HEK293 (cell line): Measurements from ENCODE around the gene STAC2.

Source experiments
- CTCF ChIA-PET: fragments of 350-600 bp; formaldehyde crosslinking; extraction: SDS; loops from one replicate; lab custom pipeline; 2021; ENCODE audit warnings: antibody characterized with exemption; lab: Yijun Ruan, JAX
- POLR2A ChIA-PET: fragments of 300-600 bp; formaldehyde crosslinking; extraction: SDS; loops from one replicate; lab custom pipeline; 2020; ENCODE audit warnings: antibody characterized with exemption, inconsistent platforms; lab: Yijun Ruan, JAX
- H3K27ac ChIP-seq: fragments of 200-500 bp; sonication (Bioruptor generic); 2 replicates; pipeline ENCODE4 v1.5.1; 2014; ENCODE audit warnings: low read depth, low read length, control low read depth, inconsistent platforms; ENCODE audit errors: extremely low read depth
- H3K36me3 ChIP-seq, 2 experiments: fragments of 200-500 bp in 1 of 2; sonication (Bioruptor generic) in 1 of 2; 1 replicate in 1 of 2; 2 replicates in 1 of 2; pipeline ENCODE4 v1.5.1; 2014 to 2017; ENCODE audit warnings: inconsistent platforms in 2 of 2, low read length in 2 of 2; ENCODE audit not compliant: control insufficient read depth in 2 of 2, insufficient read depth in 1 of 2
- H3K4me1 ChIP-seq: fragments of 200-500 bp; sonication (Bioruptor generic); 2 replicates; pipeline ENCODE4 v1.5.1; 2014; ENCODE audit warnings: mild to moderate bottlenecking, low read length, inconsistent platforms; ENCODE audit not compliant: control insufficient read depth, insufficient read depth
- H3K4me3 ChIP-seq: 2 replicates; pipeline ENCODE4 v1.5.1; 2011; ENCODE audit warnings: low read depth, mild to moderate bottlenecking, control low read depth, low read length, moderate library complexity
- H3K9me3 ChIP-seq: fragments of 200-500 bp; sonication (Bioruptor generic); 2 replicates; pipeline ENCODE4 v1.5.1; 2014; ENCODE audit warnings: low read depth, low read length, inconsistent platforms; ENCODE audit not compliant: control insufficient read depth, insufficient read depth
- EGR2 ChIP-seq: fragments of 450-650 bp; formaldehyde crosslinking; IDR thresholded peaks from 2 replicates; pipeline ENCODE4 v1.5.1; 2016; ENCODE audit warnings: low read depth, missing biosample characterization, missing genetic modification characterization
- GLI2 ChIP-seq: fragments of 450-650 bp; formaldehyde crosslinking; IDR thresholded peaks from 2 replicates; pipeline ENCODE4; 2017; ENCODE audit warnings: missing biosample characterization, missing genetic modification characterization, low read depth, borderline replicate concordance
- HOXD13 ChIP-seq: sonication (generic); formaldehyde crosslinking; IDR thresholded peaks from 2 replicates; pipeline ENCODE4 v1.8.0; 2022; ENCODE audit warnings: missing genetic modification reagents, borderline replicate concordance
- INSM2 ChIP-seq: fragments of 450-650 bp; formaldehyde crosslinking; IDR thresholded peaks from 2 replicates; pipeline ENCODE4 v1.5.1; 2016; ENCODE audit warnings: missing biosample characterization, missing genetic modification characterization
- KLF9 ChIP-seq: fragments of 450-650 bp; formaldehyde crosslinking; IDR thresholded peaks from 2 replicates; pipeline ENCODE4 v1.5.1; 2016; ENCODE audit warnings: missing biosample characterization, missing genetic modification characterization, low read depth
- PRDM4 ChIP-seq: fragments of 450-650 bp; formaldehyde crosslinking; IDR thresholded peaks from 2 replicates; pipeline ENCODE4 v1.5.1; 2017; ENCODE audit warnings: missing biosample characterization, missing genetic modification characterization
- ZBTB17 ChIP-seq: fragments of 450-650 bp; formaldehyde crosslinking; IDR thresholded peaks from 2 replicates; pipeline ENCODE4 v1.5.1; 2016; ENCODE audit warnings: missing biosample characterization, missing genetic modification characterization
- ZEB2 ChIP-seq: fragments of 450-650 bp; formaldehyde crosslinking; IDR thresholded peaks from 2 replicates; pipeline ENCODE4 v1.5.1; 2016; ENCODE audit warnings: missing biosample characterization, missing genetic modification characterization
- ZNF138 ChIP-seq: fragments of 450-650 bp; formaldehyde crosslinking; IDR thresholded peaks from 2 replicates; pipeline ENCODE4 v1.5.1; 2016; ENCODE audit warnings: missing biosample characterization, missing genetic modification characterization, borderline replicate concordance
- ZNF24 ChIP-seq: fragments of 450-650 bp; formaldehyde crosslinking; IDR thresholded peaks from 2 replicates; pipeline ENCODE4 v1.5.1; 2016; ENCODE audit warnings: missing biosample characterization, missing genetic modification characterization
- ZNF248 ChIP-seq: fragments of 450-650 bp; formaldehyde crosslinking; IDR thresholded peaks from 2 replicates; pipeline ENCODE4 v1.5.1; 2017; ENCODE audit warnings: missing biosample characterization, missing genetic modification characterization
- ZNF354C ChIP-seq: fragments of 450-650 bp; formaldehyde crosslinking; IDR thresholded peaks from 2 replicates; pipeline ENCODE4 v1.5.1; 2016; ENCODE audit warnings: missing biosample characterization, missing genetic modification characterization, low read depth, borderline replicate concordance
- ZNF423 ChIP-seq: fragments of 450-650 bp; formaldehyde crosslinking; IDR thresholded peaks from 2 replicates; pipeline ENCODE4 v1.5.1; 2016; ENCODE audit warnings: missing biosample characterization, missing genetic modification characterization
- ZNF510 ChIP-seq: fragments of 450-650 bp; formaldehyde crosslinking; IDR thresholded peaks from 2 replicates; pipeline ENCODE4 v1.5.1; 2018; ENCODE audit warnings: mild to moderate bottlenecking, missing genetic modification characterization, missing biosample characterization; ENCODE audit not compliant: insufficient replicate concordance
- ZNF529 ChIP-seq: fragments of 450-650 bp; formaldehyde crosslinking; IDR thresholded peaks from 2 replicates; pipeline ENCODE4 v1.5.1; 2017; ENCODE audit warnings: missing genetic modification characterization, missing biosample characterization; ENCODE audit not compliant: insufficient replicate concordance
- ZNF629 ChIP-seq: fragments of 450-650 bp; formaldehyde crosslinking; IDR thresholded peaks from 2 replicates; pipeline ENCODE4 v1.5.1; 2017; ENCODE audit warnings: missing biosample characterization, missing genetic modification characterization
- ZNF701 ChIP-seq: fragments of 450-650 bp; formaldehyde crosslinking; IDR thresholded peaks from 2 replicates; pipeline ENCODE4 v1.5.1; 2016; ENCODE audit warnings: missing biosample characterization, missing genetic modification characterization
- ZSCAN18 ChIP-seq: fragments of 450-650 bp; formaldehyde crosslinking; IDR thresholded peaks from 2 replicates; pipeline ENCODE4 v1.5.1; 2016; ENCODE audit warnings: missing biosample characterization, missing genetic modification characterization
- ZSCAN23 ChIP-seq: fragments of 450-650 bp; formaldehyde crosslinking; IDR thresholded peaks from 2 replicates; pipeline ENCODE4 v1.5.1; 2016; ENCODE audit warnings: missing biosample characterization, missing genetic modification characterization
- TF ChIP-seq, protein P1 (sequence below): fragments of 450-650 bp; formaldehyde crosslinking; IDR thresholded peaks from 2 replicates; pipeline ENCODE4 v1.5.1; 2016; ENCODE audit warnings: missing biosample characterization, missing genetic modification characterization
- TF ChIP-seq, protein P2 (sequence below): fragments of 450-650 bp; formaldehyde crosslinking; IDR thresholded peaks from 2 replicates; pipeline ENCODE4 v1.5.1; 2016; ENCODE audit warnings: missing biosample characterization, missing genetic modification characterization

STAC2 gene

GRCh38 chr17:39208893-39209292, 16.9 kb downstream of the STAC2 start (continued):
- TF ChIP-seq ZNF354C (tag by site-specific recombination) (no peak), PRDM4 (tag by site-specific recombination) (no peak), ZNF701 (no peak), HOXD13 (CRISPR knock-in tag) (no peak), ZNF138 (tag by site-specific recombination) (no peak), INSM2 (tag by site-specific recombination) (no peak), GLI2 (tag by site-specific recombination) (no peak), ZNF24 (tag by site-specific recombination) (no peak), ZNF248 (tag by site-specific recombination) (no peak), ZNF529 (tag by site-specific recombination) (no peak), ZNF423 (tag by site-specific recombination) (peak; percentile 46; the same call in 1 of the 2 replicates), ZNF629 (tag by site-specific recombination) (no peak), EGR2 (tag by site-specific recombination) (no peak), KLF9 (tag by site-specific recombination) (no peak), ZEB2 (tag by site-specific recombination) (no peak), ZNF510 (tag by site-specific recombination) (no peak), ZSCAN18 (tag by site-specific recombination) (no peak)
- TF ChIP-seq, protein P1, sequence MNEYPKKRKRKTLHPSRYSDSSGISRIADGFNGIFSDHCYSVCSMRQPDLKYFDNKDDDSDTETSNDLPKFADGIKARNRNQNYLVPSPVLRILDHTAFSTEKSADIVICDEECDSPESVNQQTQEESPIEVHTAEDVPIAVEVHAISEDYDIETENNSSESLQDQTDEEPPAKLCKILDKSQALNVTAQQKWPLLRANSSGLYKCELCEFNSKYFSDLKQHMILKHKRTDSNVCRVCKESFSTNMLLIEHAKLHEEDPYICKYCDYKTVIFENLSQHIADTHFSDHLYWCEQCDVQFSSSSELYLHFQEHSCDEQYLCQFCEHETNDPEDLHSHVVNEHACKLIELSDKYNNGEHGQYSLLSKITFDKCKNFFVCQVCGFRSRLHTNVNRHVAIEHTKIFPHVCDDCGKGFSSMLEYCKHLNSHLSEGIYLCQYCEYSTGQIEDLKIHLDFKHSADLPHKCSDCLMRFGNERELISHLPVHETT (tag by site-specific recombination) = no peak
- TF ChIP-seq, protein P2, sequence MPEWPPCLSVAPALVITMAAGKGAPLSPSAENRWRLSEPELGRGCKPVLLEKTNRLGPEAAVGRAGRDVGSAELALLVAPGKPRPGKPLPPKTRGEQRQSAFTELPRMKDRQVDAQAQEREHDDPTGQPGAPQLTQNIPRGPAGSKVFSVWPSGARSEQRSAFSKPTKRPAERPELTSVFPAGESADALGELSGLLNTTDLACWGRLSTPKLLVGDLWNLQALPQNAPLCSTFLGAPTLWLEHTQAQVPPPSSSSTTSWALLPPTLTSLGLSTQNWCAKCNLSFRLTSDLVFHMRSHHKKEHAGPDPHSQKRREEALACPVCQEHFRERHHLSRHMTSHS (tag by site-specific recombination) = no peak

GRCh38 chr17:39208136-39208535, 17.6 kb downstream of the STAC2 start:
- H3K9me3 ChIP-seq = no peaks in the 10 kb centered on the region
- ChIA-PET CTCF (interaction anchor here (0.6 to 18.9 kb wide), 11 partner anchors 15 to 414 kb away, joined by 3 to 733 read pairs (median 5); no protein-coding TSS in a partner anchor), POLR2A (interaction anchor here (4.7 to 5.4 kb wide), 2 partner anchors 29 to 37 kb away, joined by 47 to 72 read pairs; no protein-coding TSS in a partner anchor)
- TF ChIP-seq ZBTB17 (tag by site-specific recombination) (0 out of 2 replicates have a peak, but pooled peaks have one; percentile 9), ZSCAN23 (tag by site-specific recombination) (no peak)
- H3K27ac ChIP-seq = no peak overlapping the region
- no peak overlapping the region for H3K4me3 ChIP-seq
- peaks cover 16% of the 10 kb centered on the region for H3K4me1 ChIP-seq
- peaks cover 17 to 21% of the 10 kb centered on the region in 2 experiments for H3K36me3 ChIP-seq
